ENCODE data around the gene MINDY4. TPM values are rescaled to one million over a fixed set of nuclear protein-coding genes. Genes with fewer than 3 reads are reported as not detected.

MINDY4 gene
- total RNA-seq, 6 experiments from 2014 or later = 1.2 to 3.2 (median 2.3) TPM

DNA sequence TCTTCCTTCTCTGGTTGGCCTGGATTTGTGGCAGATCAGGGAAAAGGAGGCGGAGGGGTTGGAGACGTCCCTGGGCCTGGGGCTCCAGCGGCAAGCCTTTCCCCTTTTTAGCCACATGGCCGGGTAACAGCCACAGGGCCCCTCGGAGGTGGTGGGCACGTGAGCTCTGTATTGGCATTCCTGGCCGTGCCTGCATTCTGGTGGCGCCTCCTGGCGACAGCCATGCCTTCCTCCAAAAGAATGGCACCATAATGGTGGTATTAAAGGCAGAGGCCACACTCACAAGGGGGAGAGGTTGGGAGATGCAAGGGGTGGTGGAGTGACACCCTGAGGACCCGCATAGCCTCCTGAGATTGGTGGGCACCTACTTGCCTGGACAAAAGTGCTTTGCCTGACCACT is 137.5 kb downstream of the MINDY4 start:
- H3K4me1 ChIP-seq = no peaks in the 10 kb centered on the region

DNA sequence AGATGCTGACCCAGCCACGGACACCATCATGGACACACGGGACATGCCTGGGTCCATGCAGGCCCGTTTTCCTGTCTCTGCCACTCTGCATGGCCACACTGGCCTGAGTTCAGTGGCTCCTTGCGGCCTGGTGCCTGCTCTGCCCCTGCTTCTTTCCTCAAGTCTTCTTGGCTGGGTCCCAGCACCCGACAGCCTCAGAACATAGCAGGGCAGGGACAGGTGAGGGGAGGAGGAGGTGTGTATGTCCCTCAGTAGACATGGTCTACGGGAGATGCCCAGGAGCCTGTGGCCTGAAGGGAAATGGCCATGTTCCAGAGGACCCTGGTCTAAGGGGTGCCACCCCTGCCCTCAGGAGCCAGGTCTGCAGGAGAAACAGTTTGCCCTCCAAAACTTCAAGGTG is 138.2 kb downstream of the MINDY4 start:
- Histone ChIP-seq H3K4me1 (no peaks in the 10 kb centered on the region), H3K36me3 (no peaks in the 10 kb centered on the region), H3K27me3 (no peaks in the 10 kb centered on the region), H3K9me3 (no peaks in the 10 kb centered on the region), H3K4me3 (no peak overlapping the region), H3K27ac (no peak overlapping the region)
- TF ChIP-seq, protein P1, sequence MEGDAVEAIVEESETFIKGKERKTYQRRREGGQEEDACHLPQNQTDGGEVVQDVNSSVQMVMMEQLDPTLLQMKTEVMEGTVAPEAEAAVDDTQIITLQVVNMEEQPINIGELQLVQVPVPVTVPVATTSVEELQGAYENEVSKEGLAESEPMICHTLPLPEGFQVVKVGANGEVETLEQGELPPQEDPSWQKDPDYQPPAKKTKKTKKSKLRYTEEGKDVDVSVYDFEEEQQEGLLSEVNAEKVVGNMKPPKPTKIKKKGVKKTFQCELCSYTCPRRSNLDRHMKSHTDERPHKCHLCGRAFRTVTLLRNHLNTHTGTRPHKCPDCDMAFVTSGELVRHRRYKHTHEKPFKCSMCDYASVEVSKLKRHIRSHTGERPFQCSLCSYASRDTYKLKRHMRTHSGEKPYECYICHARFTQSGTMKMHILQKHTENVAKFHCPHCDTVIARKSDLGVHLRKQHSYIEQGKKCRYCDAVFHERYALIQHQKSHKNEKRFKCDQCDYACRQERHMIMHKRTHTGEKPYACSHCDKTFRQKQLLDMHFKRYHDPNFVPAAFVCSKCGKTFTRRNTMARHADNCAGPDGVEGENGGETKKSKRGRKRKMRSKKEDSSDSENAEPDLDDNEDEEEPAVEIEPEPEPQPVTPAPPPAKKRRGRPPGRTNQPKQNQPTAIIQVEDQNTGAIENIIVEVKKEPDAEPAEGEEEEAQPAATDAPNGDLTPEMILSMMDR (IDR thresholded peaks at IDR 0.05) = no peak
- no peak for TF ChIP-seq POLR2A (IDR thresholded peaks at IDR 0.05)
- DNase-seq (no peak), ATAC-seq (no peak)
- WGBS (ENCODE audit: insufficient coverage, low coverage, low lambda C conversion rate, missing lambda C conversion rate) = no CpG with 5 or more reads among the region's 6 CpGs
- intact Hi-C loops (cut with DNase I) = no loop called here

More for the DNA sequence above, 137.5 kb downstream of the MINDY4 start:
- no peak for ATAC-seq
- Histone ChIP-seq H3K27me3 (no peaks in the 10 kb centered on the region), H3K27ac (no peak overlapping the region), H3K36me3 (no peaks in the 10 kb centered on the region), H3K9me3 (no peaks in the 10 kb centered on the region), H3K4me3 (no peak overlapping the region)
- intact Hi-C loops (cut with DNase I) = no loop called here
- TF ChIP-seq POLR2A (IDR thresholded peaks at IDR 0.05) = no peak
- TF ChIP-seq, protein P1 (IDR thresholded peaks at IDR 0.05) = no peak
- DNase-seq = no peak
- no CpG with 5 or more reads among the region's 10 CpGs for whole genome bisulfite sequencing (ENCODE audit: insufficient coverage, low coverage, low lambda C conversion rate, missing lambda C conversion rate)

DNA sequence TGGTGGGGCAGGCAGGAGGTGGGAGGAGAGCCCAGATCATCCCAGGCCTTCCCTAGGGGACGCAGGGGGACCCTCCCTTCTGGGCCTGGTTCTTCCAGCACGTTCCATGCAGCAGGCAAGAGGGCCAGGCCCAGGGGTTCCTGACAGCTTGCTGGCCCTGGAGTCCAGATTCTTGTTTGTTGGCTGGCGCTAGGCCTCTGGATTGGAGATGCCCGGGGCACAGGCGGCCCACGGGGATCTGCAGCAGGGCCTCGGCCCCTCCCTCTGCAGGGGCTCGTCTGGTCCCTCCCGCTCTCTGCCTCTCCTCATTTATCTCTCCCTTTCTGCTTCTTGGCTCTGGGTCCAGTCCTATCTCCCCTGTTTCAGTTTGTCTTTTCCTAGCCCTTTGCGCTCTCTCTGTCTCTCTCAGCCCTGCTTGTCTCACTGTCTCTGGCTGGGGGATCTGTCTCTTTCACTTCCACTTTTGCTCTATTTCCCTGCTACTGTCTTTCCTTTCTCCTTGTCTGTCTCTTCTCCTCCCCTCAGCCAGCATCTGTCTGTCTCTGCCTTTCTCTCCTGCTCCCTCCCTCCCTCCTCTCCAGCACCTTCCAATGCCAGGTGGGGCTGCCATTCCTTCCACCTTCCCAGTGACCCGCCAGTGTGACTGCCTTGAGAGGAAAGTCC is 139.3 kb downstream of the MINDY4 start:
- ATAC-seq (no peak), DNase-seq (no peak)
- TF ChIP-seq, protein P1 (IDR thresholded peaks at IDR 0.05) = no peak
- H3K36me3 ChIP-seq = no peaks in the 10 kb centered on the region
- H3K27ac ChIP-seq = no peak overlapping the region
- no peak overlapping the region for H3K4me3 ChIP-seq
- no peaks in the 10 kb centered on the region for H3K27me3 ChIP-seq
- WGBS (ENCODE audit: insufficient coverage, low coverage, low lambda C conversion rate, missing lambda C conversion rate) = 84% methylated on average over 5 of the region's 11 CpGs
- intact Hi-C loops (cut with DNase I) = no loop called here
- H3K4me1 ChIP-seq = no peaks in the 10 kb centered on the region
- no peaks in the 10 kb centered on the region for H3K9me3 ChIP-seq

DNA sequence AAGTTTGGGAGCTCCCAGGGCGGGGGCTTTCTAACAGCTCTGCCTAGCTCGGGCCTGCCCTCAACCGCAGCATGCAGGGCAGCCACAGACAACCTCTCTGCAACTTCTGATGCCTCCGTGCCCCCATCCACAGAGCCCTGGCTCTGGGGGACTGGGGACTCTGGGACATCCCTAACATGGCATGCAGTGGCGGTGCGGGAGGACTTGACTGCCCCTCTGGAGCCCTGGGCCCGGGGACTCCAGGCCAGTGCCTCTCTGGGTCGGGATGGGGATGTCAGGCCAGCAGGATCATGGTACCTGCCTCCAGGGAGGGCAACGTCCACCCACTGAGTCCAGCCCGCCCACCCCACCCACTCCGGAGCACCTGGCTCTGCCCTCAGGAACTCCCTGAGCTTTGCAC is 139.9 kb downstream of the MINDY4 start:
- 100% methylated on average over 1 of the region's 11 CpGs for WGBS (ENCODE audit: insufficient coverage, low coverage, low lambda C conversion rate, missing lambda C conversion rate)
- no peak overlapping the region for H3K4me3 ChIP-seq
- ATAC-seq = no peak

More for the DNA sequence above, 139.9 kb downstream of the MINDY4 start:
- H3K4me1 ChIP-seq = no peaks in the 10 kb centered on the region
- intact Hi-C loops (cut with DNase I) = no loop called here
- H3K36me3 ChIP-seq = no peaks in the 10 kb centered on the region
- H3K9me3 ChIP-seq = no peaks in the 10 kb centered on the region
- DNase-seq = no peak
- TF ChIP-seq, protein P1 (IDR thresholded peaks at IDR 0.05) = no peak
- no peak for TF ChIP-seq POLR2A (IDR thresholded peaks at IDR 0.05)
- no peaks in the 10 kb centered on the region for H3K27me3 ChIP-seq
- no peak overlapping the region for H3K27ac ChIP-seq

All from right lobe of liver (tissue), 6 donors.